ENCODE data around the gene ZBTB24. TPM values are rescaled to one million over a fixed set of nuclear protein-coding genes. Genes with fewer than 3 reads are reported as not detected.

ZBTB24 gene
- 5.4 and 6.2 TPM in 2 replicates for total RNA-seq

DNA sequence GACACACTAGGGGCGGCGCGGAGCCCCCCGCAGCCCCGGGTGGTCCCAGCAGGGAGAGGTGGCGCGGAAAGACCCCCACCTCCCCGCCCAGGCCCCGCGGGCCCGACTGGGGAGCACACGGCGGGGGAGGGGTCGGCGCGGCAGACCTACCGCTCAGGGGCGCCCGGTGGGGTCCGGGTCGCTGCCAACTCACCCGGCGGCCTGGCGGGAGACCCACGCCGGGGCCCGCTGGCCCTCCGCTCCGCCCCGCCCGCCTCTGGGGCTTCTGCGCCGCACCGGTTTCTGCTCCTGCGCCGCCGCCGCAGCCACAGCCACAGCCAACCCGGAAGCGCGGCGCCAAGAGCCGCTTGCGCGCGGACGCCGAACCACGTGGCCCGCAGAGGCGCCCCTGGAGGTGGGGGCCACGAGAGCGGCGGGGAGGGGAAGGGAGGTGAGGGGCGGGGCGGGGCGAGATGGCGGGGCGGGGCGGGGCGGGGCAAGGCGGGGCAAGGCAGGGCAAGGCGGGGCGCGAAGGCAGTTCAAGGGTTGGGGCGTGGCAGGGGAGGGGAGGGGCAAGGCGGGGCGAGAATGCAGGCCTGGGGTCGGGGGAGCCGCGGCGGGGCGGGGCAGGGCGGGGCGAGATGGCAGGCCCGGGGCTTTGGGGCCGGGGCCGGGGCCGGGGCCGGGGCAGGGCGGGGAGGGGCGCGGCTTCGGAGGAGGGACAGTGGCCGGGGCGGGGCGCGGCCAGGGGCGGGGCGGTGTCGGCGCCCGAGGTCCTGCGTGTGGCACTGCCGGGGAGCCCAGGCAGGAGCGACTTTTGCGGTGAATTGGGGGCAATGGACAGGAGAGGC lies at the start of gene ZBTB24:
Gene ZBTB24, minus strand, starts transcription at position 315 of the 830 bp plus-strand sequence. CDS start 1,193 bp downstream, outside the sequence.

DNA sequence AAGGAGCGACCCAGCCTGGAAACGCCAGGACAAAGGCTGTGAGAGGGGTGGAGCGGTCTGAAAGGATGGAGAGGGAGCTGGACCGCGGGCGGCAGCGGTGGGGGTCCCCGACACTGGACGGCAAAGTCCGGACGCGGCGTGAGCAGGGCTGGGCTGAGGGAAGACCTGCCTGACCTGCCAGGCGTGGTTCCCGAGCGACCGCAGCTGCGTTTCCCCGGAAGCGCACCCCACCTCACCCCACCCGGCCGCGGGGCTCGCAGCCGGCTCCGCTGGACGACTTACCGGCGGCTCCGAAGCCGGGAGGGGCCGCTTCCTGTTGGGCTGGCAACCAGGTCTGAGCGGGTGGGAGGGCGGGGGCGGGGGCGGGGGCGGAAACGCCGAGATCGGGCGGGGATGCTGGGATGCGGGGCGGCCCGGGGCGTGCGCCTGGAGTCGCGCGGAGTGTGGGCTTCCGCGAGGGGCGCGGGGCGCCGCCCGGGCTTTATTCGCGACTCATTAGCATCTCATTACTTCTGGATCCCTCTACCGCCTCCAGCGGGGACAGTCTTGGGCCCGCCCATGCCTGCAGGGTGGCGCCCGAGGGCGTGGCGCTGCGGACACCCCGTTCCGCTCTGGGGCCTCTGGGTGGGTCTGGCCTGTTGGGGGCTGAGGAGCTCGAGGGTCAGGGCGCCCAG lies 27.4 kb downstream of the ZBTB24 start, which contains the start of gene MICAL1:
Gene MICAL1, minus strand, starts transcription at position 336 of the 674 bp plus-strand sequence. CDS start 1,576 bp downstream, outside the sequence.

DNA sequence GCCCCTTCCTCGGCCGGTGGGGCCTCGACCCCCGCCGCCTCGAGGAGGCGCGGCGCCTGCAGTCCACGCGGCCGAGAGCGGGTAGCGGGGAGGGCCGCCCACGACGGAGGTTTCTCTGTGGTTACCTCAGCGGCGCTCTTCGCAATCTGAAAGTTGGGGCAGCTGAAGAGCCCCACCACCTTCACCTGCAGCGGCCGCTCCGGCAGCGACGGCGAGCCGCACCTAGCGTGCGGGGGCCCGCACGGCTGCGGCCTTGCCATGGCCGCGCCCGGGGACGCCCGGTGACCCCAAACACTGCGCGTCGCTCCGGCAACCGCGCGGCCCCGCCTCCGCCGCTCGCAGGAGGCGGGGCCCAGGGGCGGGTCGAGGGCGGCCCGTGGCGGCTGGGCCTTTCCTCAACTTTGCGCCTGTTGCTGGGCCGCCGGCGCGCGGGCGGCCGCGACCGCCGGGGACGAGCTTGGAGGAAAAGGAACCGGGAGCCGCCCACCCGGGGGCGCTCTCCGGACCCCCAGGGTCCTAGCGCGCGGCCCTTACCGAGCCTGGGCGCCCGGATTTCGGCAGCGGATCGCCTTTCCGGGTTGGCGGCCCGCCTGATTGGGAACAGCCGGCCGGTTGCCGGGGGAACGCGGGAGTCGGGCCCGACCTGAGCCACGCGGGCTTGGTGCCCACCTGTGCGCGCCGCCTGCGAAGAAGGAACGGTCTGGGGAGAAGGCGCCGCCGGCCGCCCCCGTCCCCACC lies 42.5 kb downstream of the ZBTB24 start, which contains the start of the genes PPIL6 and SMPD2:
Gene PPIL6, minus strand, starts transcription at position 298 of the 738 bp plus-strand sequence. Its CDS starts 38 bp downstream, at position 260.
Gene SMPD2, plus strand, starts transcription at position 394 of the 738 bp plus-strand sequence. CDS start 398 bp downstream, outside the sequence.

Other genes with a start within 250 kb of the ZBTB24 start
- 181 and 211 TPM in 2 replicates for gene CD164, start 100.8 kb downstream of the ZBTB24 start, total RNA-seq
- 2.8 and 3.2 TPM in 2 replicates for gene PPIL6, start 42.6 kb downstream of the ZBTB24 start, total RNA-seq
- 9.9 and 14.3 TPM in 2 replicates for gene SMPD2, start 42.5 kb downstream of the ZBTB24 start, total RNA-seq
- 47.3 and 56.1 TPM in 2 replicates for gene MICAL1, start 27.4 kb downstream of the ZBTB24 start, total RNA-seq
- 7.0 and 8.5 TPM in 2 replicates for gene AK9, start 208.0 kb upstream of the ZBTB24 start, total RNA-seq
- 35.4 and 35.8 TPM in 2 replicates for gene FIG4, start 208.1 kb upstream of the ZBTB24 start, total RNA-seq

Data from aortic smooth muscle cell (primary cell).